Neural cell (in vitro differentiated cells): ENCODE data around the gene LPCAT3.
A peak's percentile ranks its signal among the peaks of the same experiment; 100 is the strongest.

ENCODE experiments used
- POLR2AphosphoS5 ChIP-seq: IDR thresholded peaks from 2 replicates; pipeline ENCODE4 v1.6.1; 2012
- TAF1 ChIP-seq: IDR thresholded peaks from 2 replicates; pipeline ENCODE4 v1.6.1; 2012; ENCODE audit warnings: low read depth
- TF ChIP-seq, protein P1 (sequence below): fragments of 450-650 bp; IDR thresholded peaks from 2 replicates; pipeline ENCODE4 v1.5.1; 2014; ENCODE audit warnings: antibody characterized with exemption, mild to moderate bottlenecking, moderate library complexity; ENCODE audit not compliant: poor library complexity, severe bottlenecking

DNA sequence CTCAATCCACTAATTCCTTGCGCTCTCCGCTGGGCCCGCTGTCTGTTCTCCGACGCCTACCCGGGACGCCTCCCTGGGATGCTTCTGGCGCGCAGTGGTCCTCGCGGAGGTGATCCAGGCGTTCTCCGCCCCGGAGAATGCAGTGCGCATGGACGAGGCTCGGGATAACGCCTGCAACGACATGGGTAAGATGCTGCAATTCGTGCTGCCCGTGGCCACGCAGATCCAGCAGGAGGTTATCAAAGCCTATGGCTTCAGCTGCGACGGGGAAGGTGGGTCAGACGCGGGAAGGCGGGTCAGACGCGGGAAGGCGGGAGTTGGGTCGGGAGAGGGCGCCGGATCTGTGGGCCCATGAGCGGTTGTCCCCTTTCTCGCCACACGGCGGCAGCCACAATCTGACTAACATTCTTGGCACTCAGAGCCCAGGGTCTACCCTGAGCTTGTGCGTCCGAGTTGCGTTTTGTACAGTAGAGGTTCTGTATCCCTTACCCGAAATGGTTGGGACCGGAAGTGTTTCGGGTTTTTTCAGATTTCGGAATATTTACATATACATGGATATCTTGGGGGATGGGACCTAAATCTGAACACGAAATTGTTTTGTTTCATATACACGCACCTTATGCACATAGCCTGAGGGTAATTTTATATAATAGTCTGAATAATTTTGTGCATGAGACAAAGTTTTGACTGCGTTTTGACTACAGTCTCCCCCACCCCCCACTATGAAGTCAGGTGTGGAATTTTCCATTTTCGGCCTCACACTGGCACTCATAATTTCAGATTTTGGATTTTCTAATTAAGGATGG is 73.7 kb downstream of the LPCAT3 start:
- TF ChIP-seq, protein P1, sequence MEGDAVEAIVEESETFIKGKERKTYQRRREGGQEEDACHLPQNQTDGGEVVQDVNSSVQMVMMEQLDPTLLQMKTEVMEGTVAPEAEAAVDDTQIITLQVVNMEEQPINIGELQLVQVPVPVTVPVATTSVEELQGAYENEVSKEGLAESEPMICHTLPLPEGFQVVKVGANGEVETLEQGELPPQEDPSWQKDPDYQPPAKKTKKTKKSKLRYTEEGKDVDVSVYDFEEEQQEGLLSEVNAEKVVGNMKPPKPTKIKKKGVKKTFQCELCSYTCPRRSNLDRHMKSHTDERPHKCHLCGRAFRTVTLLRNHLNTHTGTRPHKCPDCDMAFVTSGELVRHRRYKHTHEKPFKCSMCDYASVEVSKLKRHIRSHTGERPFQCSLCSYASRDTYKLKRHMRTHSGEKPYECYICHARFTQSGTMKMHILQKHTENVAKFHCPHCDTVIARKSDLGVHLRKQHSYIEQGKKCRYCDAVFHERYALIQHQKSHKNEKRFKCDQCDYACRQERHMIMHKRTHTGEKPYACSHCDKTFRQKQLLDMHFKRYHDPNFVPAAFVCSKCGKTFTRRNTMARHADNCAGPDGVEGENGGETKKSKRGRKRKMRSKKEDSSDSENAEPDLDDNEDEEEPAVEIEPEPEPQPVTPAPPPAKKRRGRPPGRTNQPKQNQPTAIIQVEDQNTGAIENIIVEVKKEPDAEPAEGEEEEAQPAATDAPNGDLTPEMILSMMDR, result peak; percentile 98
- TF ChIP-seq POLR2AphosphoS5, result peak; percentile 80
- no peak for TF ChIP-seq TAF1
